HG02943 (cell line): Measurements from ENCODE around the gene NSFL1C.
"Not testable (repeated sequence)": the region's sequence is repeated elsewhere in the genome, so short reads cannot be mapped to it uniquely, and the experiment has no call there.

Source experiments
- ATAC-seq: cut with Tn5 transposase; IDR thresholded peaks from one replicate; pipeline ENCODE4 v1.9.1; 2021; ENCODE audit warnings: mild to moderate bottlenecking, low read depth, moderate library complexity; ENCODE audit not compliant: unreplicated experiment

The NSFL1C gene

DNA sequence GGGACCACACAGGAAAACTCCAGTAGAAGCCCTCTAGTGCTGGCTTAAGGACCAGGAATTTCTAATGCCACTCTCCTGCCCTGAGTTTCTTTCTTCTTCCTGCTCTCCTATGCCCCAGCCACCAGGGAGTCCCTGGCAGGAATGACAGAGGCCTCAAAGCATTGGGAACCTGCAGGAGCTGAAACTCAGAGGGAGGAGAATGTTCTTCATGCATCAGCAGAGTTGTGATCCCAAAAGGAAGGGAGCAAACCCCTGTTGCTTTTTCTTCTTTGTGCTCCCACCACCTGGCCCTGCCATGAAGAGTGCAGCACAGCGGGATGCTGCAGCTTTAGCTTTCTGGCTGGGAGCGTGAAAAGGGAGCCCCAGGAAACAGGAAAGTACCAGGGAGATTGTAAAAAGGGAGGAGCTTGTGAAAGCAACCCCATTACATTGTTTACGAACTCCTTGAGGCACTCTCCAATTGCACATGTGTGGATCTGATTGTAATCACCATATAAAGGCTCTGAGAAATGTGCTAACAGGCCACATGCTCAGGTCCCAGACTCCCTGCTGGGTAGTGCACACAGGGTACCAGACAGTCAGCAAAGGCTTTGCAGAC is 39.1 kb downstream of the NSFL1C start:
- ATAC-seq: no peak

GRCh38 chr20:1426231-1426849 is 40.3 kb downstream of the NSFL1C start:
- ATAC-seq: no peak

- ATAC-seq: no peak
Observed at GRCh38 chr20:1424336-1424735, 42.3 kb downstream of the NSFL1C start.

DNA sequence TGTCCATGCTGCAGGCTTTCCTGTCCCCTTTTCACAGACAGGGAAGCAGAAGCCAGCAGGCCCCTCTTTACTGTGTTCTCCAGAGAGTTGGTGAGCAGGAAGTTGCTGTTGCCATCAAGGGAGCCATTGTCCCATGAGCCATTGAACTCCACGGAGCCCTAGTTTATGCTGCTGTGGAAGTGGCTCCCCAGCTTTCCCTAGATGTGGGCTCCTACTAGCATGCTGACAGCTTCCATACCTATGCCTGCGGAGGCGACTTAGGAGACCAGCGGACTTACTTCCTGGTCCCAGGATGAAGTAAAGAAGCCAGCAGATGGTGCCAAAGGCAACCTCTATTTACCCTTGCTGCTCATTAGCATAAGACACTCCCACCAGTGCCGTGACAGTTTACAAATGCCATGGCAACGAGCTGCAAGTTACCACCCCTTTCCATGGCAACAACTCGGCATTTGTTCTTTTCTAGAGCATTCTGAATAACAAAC is 43.0 kb downstream of the NSFL1C start:
- ATAC-seq: no peak

- ATAC-seq: no peak
Observed at GRCh38 chr20:1423206-1423605, 43.4 kb downstream of the NSFL1C start.

GRCh38 chr20:1422753-1423152 is 43.9 kb downstream of the NSFL1C start:
- no peak for ATAC-seq

DNA sequence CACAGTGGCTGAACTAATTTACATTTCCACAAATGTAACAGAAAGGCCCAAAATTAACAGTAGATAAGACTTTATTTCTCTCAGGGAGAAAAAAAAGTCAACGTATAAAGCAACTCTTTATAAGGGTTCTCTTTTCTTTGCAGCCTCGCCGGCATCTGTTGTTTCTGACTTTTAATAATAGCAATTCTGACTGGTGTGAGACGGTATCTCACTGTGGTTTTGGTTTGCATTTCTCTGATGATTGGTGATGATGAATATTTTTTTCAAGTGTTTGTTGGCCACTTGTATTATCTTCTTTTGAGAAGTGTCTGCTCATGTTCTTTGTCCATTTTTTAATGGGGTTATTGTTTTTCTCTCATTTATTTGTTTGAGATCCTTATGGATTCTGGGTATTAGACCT is 46.6 kb downstream of the NSFL1C start:
- ATAC-seq: no peak

- ATAC-seq: no peak
Observed at GRCh38 chr20:1418350-1418749, 48.3 kb downstream of the NSFL1C start.

DNA sequence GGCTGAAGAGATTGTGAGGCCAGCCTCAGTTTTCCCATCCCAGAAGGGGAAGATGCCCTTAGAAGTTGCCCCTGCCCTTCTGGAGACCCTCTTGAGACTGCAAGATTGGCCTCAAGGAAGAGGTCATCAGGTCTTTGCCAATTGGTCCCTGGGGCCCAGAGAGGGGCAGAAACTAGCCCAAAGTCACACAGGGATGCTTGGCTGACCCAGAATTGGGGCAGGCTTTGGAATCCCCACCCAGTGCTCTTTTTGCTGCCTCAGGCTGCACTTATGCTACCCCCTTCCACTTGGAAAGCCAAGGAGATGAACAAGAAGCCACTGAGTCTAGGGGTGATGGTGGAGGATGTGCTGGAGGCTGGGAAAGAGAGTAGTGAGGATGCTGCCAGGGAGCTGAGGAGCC is 48.9 kb downstream of the NSFL1C start:
- no peak for ATAC-seq

DNA sequence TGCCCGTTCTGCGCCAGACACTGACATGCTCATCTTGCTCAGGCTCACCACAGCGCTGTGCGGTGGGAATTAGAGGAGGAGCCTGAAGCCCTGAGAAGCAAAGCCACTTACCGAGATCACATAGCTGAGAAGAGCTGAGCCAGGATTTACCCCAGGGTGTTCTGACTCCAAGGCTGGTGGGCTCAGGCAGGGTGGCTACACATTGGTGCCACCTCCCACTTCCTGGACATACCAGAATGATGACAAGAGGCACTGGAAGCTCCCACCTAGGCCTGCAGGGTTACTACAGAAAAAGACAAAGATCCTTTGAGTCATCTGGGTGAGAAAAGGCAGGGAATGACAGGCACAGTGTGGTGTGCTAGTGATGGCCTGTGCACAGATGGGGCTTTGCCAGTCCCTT is 49.4 kb downstream of the NSFL1C start:
- no peak for ATAC-seq

DNA sequence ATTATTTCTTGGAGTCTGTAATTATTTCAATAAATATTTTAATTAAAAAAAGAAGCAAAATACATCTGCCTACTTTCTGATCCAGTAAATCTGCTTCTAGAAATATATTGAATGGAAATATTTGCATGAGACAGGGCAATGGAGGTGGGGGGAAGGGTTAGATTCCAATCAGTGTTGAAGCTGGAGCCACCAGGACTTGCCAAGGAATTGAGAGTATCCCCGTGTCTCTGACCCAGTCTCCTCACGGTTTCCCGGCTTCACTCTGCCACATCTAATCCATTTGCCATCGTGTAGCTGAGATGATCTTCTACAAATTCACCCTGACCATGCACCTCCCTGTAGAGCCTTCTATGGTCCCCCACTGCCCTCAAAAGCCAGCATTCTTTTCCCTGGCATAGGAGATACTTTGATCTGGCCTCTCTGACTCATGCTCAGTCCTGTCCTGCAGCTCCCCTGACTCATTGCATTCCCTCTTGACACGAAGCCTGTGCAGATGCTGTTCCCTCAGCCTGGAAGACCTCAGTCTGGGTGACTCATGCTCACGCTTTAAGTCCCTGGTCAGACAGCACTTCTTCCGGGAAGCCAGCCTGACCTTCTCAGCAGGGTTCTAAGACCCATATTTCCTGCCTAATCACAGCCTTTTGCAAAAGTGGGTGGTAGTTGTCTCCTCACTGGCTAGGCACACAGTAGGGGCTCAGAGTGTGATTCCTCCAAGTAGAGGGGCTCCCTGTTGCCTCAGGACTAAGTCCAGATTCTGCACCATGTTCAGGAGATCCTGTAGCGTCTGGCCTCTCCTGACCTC is 50.8 kb downstream of the NSFL1C start:
- no peak for ATAC-seq

DNA sequence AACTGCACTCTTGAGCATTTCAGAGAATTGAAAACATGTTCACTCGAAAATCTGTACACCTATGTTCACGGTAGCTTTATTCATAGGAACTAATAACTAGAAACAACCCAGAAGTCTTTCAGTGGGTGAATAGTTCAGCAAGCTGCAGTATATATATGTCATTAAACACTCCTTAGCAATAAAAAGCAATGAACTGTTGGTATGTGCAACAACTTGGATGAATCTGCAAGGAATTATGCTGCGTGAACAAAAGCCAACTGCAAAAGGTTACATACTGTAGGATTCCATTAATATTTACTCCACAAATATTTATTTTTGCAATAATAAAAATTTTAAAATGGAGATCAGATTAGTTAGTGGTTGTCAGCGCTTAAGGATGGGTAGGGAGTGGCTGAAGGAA is 51.7 kb downstream of the NSFL1C start:
- no peak for ATAC-seq

GRCh38 chr20:1405801-1406200 is 60.8 kb downstream of the NSFL1C start:
- no peak for ATAC-seq

- no peak for ATAC-seq
Observed at GRCh38 chr20:1403624-1404023, 63.0 kb downstream of the NSFL1C start.

GRCh38 chr20:1402149-1402548 is 64.5 kb downstream of the NSFL1C start:
- ATAC-seq: no peak

DNA sequence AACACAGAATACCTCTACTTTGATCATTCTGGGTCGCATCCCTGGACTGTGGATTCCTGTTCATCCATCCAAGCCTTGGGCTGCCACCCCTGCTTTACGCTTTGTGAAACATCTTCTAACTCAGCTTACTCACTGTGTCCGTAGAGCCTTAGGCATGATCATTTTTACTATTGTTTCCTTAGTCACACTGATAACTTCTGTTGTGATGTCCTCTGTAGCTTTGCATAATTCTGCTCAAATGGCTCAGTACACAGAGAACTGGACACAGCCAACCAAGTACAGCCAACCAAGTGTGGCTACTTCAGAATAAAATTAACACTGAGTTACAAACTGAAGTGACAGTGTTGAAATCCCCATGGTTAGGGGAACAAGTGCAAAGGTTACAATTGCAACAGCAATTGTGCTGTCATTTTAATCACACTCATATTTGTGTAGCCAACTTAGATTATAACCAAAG is 65.2 kb downstream of the NSFL1C start:
- ATAC-seq: no peak

- not testable (repeated sequence) for ATAC-seq
Observed at GRCh38 chr20:1399678-1400366, 66.8 kb downstream of the NSFL1C start.

DNA sequence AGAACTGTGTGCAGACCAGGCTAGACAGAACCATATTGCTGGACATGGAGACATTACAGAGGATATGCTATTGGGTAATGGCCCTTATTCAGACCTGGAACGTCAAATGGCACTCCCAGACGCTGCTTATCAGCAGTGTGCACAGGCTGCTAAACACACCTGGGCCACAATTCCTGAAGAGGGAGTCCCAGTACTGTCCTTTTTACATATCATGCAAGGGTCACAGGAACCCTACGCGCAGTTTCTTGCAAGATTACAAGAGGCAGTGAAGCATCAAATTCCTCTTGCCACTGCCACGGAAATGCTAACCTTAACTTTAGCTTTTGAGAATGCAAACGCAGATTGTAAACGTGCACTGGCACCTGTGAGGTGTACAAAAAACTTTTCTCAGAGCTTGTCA is 68.5 kb downstream of the NSFL1C start:
- ATAC-seq: not testable (repeated sequence)

DNA sequence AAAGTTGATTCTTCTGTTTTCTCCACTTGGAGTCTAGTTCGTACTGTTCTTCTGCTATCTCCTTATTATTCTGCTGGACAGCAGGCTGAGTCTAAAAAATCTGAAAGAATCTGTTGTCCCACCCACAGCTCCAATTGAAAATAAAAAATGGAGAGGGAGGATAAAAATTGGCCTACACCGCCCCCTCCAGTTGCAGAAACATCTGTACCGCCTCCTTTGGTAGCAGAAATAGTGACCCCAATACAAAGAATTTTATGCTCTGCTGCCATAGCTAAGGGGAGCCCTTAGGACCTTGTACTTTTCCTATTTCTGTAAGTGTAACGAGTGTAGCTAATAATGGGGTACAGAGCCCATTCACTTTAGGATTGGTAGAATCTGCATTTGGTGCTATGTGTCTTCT is 68.9 kb downstream of the NSFL1C start:
- no peak for ATAC-seq

DNA sequence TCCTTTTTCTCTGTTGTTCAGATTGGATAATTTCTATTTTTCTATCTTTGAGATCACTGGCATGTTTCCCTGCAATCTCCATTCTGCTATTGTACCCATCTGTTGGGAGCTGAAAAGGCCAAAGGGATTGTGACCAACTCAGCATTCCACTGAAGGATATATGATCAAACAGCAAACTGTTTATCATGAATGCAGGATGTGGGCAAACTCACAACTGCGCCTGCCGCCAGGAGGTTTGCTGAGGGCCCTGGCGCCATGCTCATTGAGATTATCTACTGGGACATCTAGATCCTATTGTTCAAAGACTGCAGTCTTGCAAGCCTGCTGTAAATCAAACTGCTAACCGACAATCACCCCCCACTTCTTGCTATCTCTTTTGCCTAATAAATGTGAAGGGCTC is 69.9 kb downstream of the NSFL1C start:
- no peak for ATAC-seq

DNA sequence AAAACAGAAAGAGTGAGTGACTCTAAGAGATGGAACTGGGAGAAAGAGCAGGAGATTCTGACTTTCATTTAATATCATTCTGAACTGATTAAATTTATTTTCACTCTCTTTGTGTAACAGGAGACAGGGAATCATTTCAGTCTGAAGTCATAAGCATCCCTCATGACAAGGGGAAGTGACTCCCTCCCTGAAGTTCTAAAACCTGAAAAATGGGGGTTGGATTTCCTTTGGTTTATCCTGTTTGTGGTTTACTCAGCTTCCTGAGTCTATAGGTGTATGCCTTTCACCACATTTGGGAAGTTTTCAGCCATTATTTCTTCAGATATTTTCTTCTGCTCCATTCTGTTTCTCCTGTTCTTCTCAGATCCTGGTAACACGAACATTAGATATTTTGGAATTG is 70.4 kb downstream of the NSFL1C start:
- no peak for ATAC-seq
